Tibial nerve (tissue), 4 donors: Measurements from ENCODE around the gene PDRG1. TPM values are rescaled to one million over a fixed set of nuclear protein-coding genes. Genes with fewer than 3 reads are reported as not detected.

Experiments
- DNase-seq, 2 donors: peaks; one replicate each; pipeline ENCODE4 v3.0.0-alpha.2; 2019; ENCODE audit warnings: low spot score in 2 of 2
- H3K27ac ChIP-seq, 4 donors: fragments of 200-600 bp; sonication (generic) in 3 of 4; one replicate each; pipeline ENCODE4 v1.5.1; 2017 to 2019; ENCODE audit warnings: mild to moderate bottlenecking in 1 of 4
- H3K27me3 ChIP-seq, 2 donors: fragments of 200-600 bp; sonication (generic) in 1 of 2; one replicate each; pipeline versions ENCODE4 v1.5.1 to v1.6.0; 2017 to 2019
- H3K36me3 ChIP-seq, 3 donors: fragments of 200-600 bp; sonication (generic); one replicate each; pipeline ENCODE4 v1.5.1; 2018 to 2019
- H3K4me1 ChIP-seq, 4 donors: fragments of 200-600 bp; sonication (generic) in 3 of 4; one replicate each; pipeline ENCODE4 v1.5.1; 2017 to 2019
- H3K4me3 ChIP-seq, 4 donors: fragments of 200-600 bp; sonication (generic) in 3 of 4; one replicate each; pipeline ENCODE4 v1.5.1; 2017 to 2019; ENCODE audit warnings: mild to moderate bottlenecking in 1 of 4, moderate library complexity in 1 of 4
- H3K9me3 ChIP-seq, 4 donors: fragments of 200-600 bp; sonication (generic) in 3 of 4; one replicate each; pipeline ENCODE4 v1.5.1; 2017 to 2019
- CTCF ChIP-seq, 5 experiments: fragments of 200-600 bp in 3 of 5; fragments of 450-650 bp in 2 of 5; sonication (generic) in 3 of 5; IDR thresholded peaks; one replicate each; pipeline ENCODE4 v1.5.1; 2016 to 2019; ENCODE audit warnings: antibody characterized with exemption in 5 of 5, mild to moderate bottlenecking in 3 of 5, moderate library complexity in 2 of 5
- EP300 ChIP-seq, 2 donors: sonication (generic); formaldehyde crosslinking; IDR thresholded peaks; one replicate each; pipeline ENCODE4 v1.6.1; 2017; ENCODE audit warnings: antibody characterized with exemption in 2 of 2, mild to moderate bottlenecking in 1 of 2
- POLR2A ChIP-seq, 2 donors: fragments of 450-650 bp; IDR thresholded peaks; one replicate each; pipeline ENCODE4 v1.6.1; 2017; ENCODE audit warnings: antibody characterized with exemption in 2 of 2, mild to moderate bottlenecking in 2 of 2, moderate library complexity in 2 of 2
- WGBS, 2 donors: methylation state at CpG; one replicate each; pipeline ENCODE4 v1.1.5; 2018; 5-methylcytosine and 5-hydroxymethylcytosine counted together
- total RNA-seq, 4 donors: library from RNA; depleted of rRNA; stranded (reverse); fragments of >200 nt; gene quantifications; one replicate each; pipeline ENCODE4 v1.1.0, GENCODE V29; 2016

PDRG1 gene
- total RNA-seq, 4 donors from 2014 or later: 9.6 to 15.7 (median 11.0) TPM

- 51 to 58% methylated on average over 4 of the region's 4 CpGs for WGBS, 2 donors
- peak overlapping the region in 2 of 4 donors; percentile 58 to 73 for H3K27ac ChIP-seq
- TF ChIP-seq CTCF (IDR thresholded peaks at IDR 0.05): no peak
- TF ChIP-seq EP300 (IDR thresholded peaks at IDR 0.05): peak in 1 of 2 donors; percentile 44
- no peak for DNase-seq
- H3K9me3 ChIP-seq: peaks cover 0 to 6% (median 0%) of the 10 kb centered on the region in 4 donors
- no peak overlapping the region for H3K4me3 ChIP-seq
- peaks cover 0 to 89% (median 15%) of the 10 kb centered on the region in 3 donors for H3K36me3 ChIP-seq
- H3K4me1 ChIP-seq: peaks cover 0 to 39% (median 3%) of the 10 kb centered on the region in 4 donors
- H3K27me3 ChIP-seq: no peaks in the 10 kb centered on the region
These were observed 6.5 kb downstream of the PDRG1 start for GRCh38 chr20:31945319-31945718.

- Histone ChIP-seq H3K27ac (peak overlapping the region in 2 of 4 donors; percentile 52 to 73), H3K4me1 (peaks cover 0 to 25% (median 0%) of the 10 kb centered on the region in 4 donors), H3K4me3 (no peak overlapping the region), H3K9me3 (peaks cover 0 to 2% (median 0%) of the 10 kb centered on the region in 4 donors), H3K27me3 (no peaks in the 10 kb centered on the region), H3K36me3 (peaks cover 0 to 66% (median 13%) of the 10 kb centered on the region in 3 donors)
- WGBS, 2 donors: 48 to 53% methylated on average over 2 of the region's 2 CpGs
- TF ChIP-seq CTCF (IDR thresholded peaks at IDR 0.05) (no peak), EP300 (IDR thresholded peaks at IDR 0.05) (no peak)
- no peak for DNase-seq
These were observed 8.8 kb downstream of the PDRG1 start for GRCh38 chr20:31943052-31943471.

- DNase-seq: no peak
- H3K36me3 ChIP-seq: peaks cover 0 to 32% (median 0%) of the 10 kb centered on the region in 3 donors
- H3K9me3 ChIP-seq: no peaks in the 10 kb centered on the region
- H3K4me3 ChIP-seq: no peak overlapping the region
- no peaks in the 10 kb centered on the region for H3K27me3 ChIP-seq
- WGBS, 2 donors: 91 to 95% methylated on average over 2 of the region's 2 CpGs
- peaks cover 0 to 19% (median 0%) of the 10 kb centered on the region in 4 donors for H3K4me1 ChIP-seq
- H3K27ac ChIP-seq: no peak overlapping the region
- no peak for TF ChIP-seq POLR2A (IDR thresholded peaks at IDR 0.05)
- no peak for TF ChIP-seq CTCF (IDR thresholded peaks at IDR 0.05)
- no peak for TF ChIP-seq EP300 (IDR thresholded peaks at IDR 0.05)
These were observed 12.2 kb downstream of the PDRG1 start for GRCh38 chr20:31939661-31940060.

GRCh38 chr20:31937820-31938219 lies 14.0 kb downstream of the PDRG1 start:
- no peaks in the 10 kb centered on the region for H3K27me3 ChIP-seq
- no peak for DNase-seq
- 15 to 41% methylated on average over 1 of the region's 1 CpG for WGBS, 2 donors
- H3K9me3 ChIP-seq: no peaks in the 10 kb centered on the region
- TF ChIP-seq CTCF (IDR thresholded peaks at IDR 0.05) (no peak), POLR2A (IDR thresholded peaks at IDR 0.05) (no peak), EP300 (IDR thresholded peaks at IDR 0.05) (no peak)
- peaks cover 0 to 14% (median 0%) of the 10 kb centered on the region in 3 donors for H3K36me3 ChIP-seq
- no peak overlapping the region for H3K27ac ChIP-seq
- no peak overlapping the region for H3K4me3 ChIP-seq
- H3K4me1 ChIP-seq: peaks cover 0 to 1% (median 0%) of the 10 kb centered on the region in 4 donors

GRCh38 chr20:31936420-31936819 lies 15.4 kb downstream of the PDRG1 start:
- WGBS, 2 donors: 59 to 68% methylated on average over 4 of the region's 4 CpGs
- Histone ChIP-seq H3K27me3 (no peaks in the 10 kb centered on the region), H3K27ac (no peak overlapping the region), H3K4me1 (no peaks in the 10 kb centered on the region), H3K4me3 (no peak overlapping the region), H3K36me3 (peaks cover 0 to under 1% (median 0%) of the 10 kb centered on the region in 3 donors), H3K9me3 (no peaks in the 10 kb centered on the region)
- DNase-seq: no peak
- TF ChIP-seq EP300 (IDR thresholded peaks at IDR 0.05) (no peak), CTCF (IDR thresholded peaks at IDR 0.05) (no peak), POLR2A (IDR thresholded peaks at IDR 0.05) (no peak)
